Middle frontal gyrus (tissue), 1 donor: ENCODE measurements around the gene SLC43A3.
A peak's percentile ranks its signal among the peaks of the same experiment; 100 is the strongest.
"Not testable (repeated sequence)": the region's sequence is repeated elsewhere in the genome, so short reads cannot be mapped to it uniquely, and the experiment has no call there.

ENCODE experiments used
- DNase-seq: peaks from one replicate; pipeline ENCODE4 v3.0.0-alpha.2; 2015; ENCODE audit warnings: low spot score; ENCODE audit errors: extremely low spot score

Gene SLC43A3

DNA sequence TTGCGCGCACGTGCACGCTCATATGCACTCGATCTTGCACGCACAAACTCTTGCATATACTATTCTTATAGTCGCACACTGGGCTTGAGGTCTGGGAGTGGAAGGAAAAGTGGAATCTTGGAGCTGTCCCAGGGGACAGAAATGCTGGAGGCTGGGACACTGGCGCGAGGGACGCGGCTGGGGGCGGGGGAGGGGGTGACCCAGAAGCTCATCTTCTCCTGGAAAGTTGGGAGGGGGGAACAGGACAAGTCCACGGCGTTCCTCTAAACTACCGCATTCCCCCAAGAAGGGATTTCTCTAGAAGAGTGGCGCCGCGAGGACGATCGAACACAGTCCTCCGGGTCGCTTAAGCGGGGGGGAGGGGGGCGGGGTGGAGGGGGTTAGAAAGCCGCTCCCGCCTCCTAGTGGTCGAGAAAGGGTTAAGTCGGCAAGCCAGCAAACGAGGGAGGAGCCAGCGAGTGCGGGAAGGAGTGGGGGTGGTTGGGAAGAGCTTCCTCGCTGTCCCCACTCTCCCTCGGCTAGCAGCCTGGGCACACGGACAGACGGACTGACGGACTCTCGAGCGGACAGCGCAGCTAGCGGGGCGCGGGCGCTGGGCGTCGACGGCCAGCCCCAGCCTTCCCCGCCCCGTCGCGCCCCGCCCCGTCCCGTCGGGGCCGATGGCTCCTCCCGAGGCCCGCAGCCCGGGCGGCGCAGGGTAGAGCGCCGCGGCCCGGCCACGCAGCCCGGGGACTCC lies 33.3 kb upstream of the SLC43A3 start, which contains the start of gene RTN4RL2:
TSS of gene RTN4RL2 (plus strand) at position 507 of the 736 bp plus-strand sequence. CDS start 338 bp downstream, outside the sequence.
- DNase-seq, result no peak

DNA sequence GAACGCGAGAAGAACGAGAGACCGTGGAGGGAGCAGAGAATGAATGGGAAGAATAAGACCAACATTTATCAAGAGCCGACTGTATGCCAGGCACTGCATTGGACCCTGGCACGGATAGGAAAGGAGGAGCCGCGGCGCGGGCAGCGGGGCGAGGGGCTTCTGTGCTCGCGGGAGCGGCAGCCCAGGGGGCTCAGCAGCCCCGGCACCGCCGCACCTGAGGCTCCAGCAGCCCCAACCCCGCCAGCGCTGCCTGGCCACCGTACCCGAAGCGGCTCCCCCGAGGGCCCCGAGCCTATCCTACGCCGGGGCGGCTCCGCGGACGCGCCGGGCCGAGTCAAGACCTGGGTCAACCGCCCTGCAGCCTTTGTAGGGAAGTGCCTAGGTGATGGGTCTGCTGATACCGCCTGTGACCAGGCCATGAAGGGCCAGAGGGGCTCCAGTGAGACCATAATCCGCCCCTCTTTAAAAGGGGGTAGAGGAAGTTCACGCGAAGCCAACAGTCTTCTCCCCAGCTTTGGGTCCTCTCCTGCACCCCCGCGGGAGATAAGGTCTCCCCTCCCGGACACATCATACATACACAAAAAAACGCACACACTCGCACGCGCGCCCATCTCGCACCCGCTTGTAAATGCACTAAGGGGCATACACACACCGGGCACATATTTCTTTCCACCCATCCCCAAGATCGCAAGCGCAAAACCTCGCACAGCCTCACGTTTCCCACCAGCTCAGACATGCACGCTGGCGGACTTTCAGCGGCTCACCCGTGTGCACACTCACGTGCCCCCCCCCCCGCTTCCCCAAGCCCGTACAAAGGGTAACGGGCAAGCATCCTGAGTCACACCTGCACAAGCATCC lies 32.5 kb upstream of the SLC43A3 start:
- no peak for DNase-seq

DNA sequence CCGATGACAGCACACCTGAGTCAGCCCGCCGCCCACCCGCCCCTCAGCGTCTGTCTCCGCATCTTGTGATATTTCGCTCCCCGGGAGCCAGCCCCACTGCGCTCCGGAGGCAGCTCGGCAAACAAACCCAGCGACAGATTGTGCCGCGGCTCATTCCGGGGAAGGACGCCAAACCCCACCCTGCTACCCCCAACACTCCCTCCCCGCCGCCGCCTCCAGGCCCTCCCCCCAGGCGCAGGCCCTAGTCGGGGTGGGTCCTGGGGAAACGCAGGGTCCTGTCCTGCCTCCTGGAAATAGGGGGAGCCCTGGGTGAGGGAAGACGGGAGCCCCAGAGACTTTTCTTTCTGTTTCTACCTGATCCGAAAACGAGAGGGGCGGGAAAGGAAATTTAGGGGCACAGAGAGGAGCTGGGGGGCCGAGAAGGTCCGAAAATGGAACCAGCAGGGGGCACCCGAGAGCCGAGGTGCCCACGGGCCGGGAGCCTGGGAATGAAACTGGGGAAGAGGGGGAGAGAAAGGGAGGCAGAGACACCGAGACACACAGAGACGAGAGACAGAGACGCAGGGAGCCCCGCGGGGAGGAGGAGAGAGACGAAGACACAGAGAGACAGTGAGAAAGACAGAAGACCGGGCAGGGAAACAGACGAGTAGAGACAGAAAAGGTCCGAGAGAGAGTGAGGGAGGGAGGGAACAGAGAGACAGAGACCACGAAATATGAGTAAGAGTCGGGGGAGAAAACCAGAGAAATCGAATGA lies 31.7 kb upstream of the SLC43A3 start:
- no peak for DNase-seq

DNA sequence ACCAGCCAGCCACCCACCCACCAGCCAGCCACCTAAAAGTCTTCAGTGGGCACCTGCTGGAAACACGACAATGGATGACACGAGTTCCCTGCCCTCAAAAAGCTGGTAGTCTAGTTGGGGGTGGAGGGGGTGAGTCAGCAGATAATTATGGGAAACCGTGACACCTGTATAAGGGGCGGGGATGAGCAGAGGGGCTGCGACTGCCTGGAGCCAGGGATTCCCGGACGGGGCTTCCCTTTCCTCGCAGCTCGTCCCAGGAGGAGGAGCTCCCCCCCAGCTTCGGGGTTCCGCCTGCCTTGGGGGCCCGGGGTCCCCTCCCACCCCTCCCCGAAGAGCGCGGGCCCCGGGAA lies 31.1 kb upstream of the SLC43A3 start:
- DNase-seq, result no peak

DNA sequence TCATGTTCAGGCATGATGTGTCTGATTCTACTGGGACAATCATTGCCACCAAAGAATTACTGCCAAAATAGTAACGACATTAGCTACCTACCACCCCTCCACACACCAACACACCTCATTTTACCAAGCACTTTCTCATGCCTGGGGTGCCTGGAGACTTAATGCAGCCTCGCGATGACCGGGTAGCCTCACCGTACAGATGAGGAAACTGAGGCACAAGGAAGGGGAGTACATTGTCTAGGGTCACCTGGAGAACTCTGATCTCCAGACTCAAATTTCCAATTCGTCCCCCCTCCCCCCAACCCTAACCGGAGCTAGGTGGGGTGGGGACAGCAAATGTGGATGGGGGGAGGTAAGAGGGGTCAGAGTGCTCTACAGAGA lies 30.7 kb upstream of the SLC43A3 start:
- no peak for DNase-seq

DNA sequence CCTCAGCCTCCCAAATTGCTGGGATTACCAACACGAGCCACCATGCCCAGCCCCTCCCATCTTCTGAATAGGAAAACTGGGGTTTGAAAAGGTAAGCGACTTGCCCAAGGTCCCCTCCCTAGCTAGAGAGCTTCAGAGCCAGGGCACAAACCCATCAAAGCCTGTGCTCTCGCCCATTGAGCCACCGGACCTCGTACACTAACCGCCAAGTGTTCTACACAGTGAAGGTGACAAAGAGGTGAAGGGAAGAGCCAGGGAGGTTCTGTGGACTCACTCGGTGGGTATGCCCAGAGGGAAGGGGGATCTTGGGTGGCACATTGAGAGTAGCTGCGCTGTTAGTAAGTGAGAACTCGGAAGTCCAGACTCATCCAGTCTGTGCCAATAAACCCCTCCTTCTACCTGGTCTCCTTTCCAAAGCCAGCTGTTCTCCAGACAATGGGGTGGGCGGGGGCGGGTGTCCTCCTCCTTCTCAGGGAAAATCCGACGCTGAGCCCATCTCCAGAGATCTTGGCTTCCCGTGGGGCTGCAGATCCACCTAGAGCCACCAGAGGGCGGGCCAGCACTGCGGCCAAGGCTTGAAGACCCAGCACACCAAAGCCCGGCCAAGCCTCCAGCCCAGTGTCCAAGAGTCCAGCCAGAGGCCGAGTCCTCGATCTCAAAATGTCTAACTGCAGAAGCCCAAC lies 30.2 kb upstream of the SLC43A3 start:
- peak; percentile 88 for DNase-seq

DNA sequence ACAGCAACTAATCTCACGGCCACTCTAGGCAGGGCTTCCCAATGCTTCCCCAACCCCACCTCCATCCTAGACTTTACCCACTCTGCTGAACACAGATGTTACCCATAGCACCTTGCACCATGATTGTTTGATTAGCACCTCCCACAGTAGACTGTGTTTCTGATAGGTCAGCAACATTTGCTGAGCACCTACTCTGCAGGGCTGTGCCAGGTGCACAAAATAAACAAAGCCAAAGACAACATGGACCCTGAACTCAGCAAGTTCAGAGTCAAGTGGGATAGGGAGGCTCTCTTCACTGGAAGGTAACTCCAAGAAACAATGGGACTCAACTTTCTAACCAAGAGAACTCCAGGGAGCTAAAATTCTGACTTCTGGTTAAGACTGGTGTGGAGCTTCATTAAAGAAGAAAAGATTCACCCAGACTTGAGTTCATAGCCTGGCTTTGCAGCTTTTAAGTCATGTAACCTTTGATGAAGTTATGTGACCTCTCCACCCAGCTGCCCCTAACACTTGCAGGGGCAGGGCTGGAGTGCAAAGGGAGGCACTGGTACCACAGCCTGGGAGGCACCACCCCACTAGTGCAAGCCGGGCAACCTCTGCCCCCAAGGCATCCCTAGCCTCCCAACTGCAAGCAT lies 26.7 kb upstream of the SLC43A3 start:
- DNase-seq, result no peak

DNA sequence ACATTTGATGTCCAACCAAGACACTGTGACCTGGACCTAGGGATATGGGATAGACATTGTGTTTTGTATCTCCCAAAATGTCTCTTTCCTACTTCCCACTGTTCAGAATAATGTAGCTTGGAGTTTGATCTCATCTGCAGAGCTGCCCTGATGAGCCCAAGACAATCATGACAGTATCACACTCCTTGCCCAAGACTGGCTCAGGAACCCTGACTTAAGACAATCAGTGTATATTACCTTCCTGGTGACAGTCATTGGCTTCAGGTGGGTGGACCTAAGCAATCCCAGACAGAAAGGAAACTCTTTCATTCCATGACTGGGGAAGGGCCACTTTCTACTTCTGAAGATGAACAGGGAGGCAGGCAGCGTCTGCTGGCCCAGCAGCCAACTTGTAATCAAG lies 19.1 kb upstream of the SLC43A3 start:
- DNase-seq, result no peak

DNA sequence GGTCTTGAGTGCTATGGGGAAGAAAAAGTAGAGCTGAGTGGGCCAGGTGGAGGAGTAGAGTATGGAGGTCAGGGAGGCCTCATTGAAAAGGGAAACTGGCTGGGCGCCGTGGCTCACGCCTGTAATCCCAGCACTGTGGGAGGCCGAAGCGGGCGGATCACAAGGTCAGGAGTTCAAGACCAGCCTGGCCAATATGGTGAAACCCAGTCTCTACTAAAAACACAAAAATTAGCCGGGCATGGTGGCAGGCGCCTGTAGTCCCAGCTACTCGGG lies 18.1 kb upstream of the SLC43A3 start:
- DNase-seq, result not testable (repeated sequence)

DNA sequence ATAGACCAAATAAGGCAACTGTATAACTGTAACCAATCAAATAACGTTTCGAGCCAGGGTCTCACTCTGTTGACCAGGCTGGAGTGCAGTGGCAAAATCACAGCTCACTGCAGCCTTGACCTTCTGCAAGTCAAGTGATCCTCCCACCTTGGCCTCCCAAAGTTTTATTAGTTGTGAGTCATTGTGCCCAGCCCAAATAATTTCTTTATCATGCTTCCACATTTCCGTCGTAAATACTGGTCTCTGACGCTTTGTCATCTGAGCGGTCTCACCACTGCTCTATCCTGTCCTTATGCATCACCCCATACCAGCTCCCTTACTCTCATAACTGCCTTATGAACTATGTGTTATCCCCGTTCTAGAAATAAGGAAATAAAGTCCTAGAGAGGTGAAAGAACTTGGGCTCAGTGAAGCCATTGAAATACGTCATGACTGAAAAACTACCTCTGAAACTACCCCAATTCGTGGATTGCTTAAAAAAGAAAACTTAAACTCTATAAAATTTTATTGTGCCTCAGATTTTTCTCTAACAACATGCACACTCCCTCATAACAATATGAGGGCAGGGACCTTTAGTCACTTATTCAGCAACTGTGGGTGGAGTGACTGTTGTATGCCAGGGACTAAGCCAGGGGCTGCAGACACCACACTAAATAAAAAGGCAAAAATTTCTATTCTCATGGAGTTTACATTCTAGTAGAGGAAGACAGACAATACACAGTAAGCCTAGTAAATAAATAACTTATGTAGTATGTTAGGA lies 17.6 kb upstream of the SLC43A3 start:
- DNase-seq, result no peak

DNA sequence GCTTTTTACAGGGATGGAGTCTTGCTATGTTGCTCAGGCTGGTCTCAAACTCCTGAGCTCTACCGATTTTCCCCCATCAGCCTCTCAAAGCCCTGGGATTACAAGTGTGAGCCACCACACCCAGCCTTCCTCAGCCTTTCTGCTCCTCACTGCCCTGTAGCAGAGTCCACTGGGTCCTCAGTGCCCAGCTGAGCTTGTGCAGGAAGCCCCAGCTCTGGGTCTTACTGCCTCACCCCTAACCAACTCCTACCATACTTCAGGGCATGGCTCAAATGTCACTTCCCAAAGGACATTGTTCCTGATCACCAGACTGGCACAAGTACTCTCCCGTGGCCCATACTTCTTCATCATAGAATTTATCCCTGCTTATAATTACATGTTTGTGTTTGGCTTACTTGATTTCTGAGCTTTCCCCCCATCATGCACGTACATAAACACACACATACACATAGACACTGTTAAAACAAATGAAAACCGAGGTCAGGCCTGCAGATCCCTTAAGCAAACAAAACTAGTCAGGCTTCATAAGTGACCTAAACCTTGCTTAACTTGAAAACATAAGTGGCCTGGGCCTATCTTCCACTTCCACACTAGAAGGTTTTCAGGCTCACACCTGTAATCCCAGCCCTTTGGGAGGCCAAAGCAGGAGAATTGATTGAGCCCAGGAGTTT lies 14.0 kb upstream of the SLC43A3 start:
- no peak for DNase-seq

DNA sequence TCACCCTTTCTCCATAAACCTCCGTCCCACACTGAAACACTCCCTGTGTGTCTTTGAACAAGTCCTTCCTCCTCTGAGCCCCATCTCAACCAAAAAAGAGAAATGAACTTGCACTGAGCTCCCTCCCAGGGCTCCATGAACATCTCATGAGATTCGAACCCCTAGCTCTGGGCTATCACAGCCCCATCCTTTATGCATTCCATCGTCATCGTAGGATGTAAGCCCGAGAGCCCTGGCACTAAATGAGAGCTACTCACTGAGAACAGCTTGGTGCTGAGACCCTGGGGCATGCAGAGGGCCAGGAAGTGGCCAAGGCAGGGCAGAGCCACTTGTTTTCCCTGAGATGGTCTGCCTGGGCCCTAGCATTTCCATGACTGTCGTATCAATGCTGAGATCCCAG lies 12.9 kb upstream of the SLC43A3 start:
- no peak for DNase-seq

DNA sequence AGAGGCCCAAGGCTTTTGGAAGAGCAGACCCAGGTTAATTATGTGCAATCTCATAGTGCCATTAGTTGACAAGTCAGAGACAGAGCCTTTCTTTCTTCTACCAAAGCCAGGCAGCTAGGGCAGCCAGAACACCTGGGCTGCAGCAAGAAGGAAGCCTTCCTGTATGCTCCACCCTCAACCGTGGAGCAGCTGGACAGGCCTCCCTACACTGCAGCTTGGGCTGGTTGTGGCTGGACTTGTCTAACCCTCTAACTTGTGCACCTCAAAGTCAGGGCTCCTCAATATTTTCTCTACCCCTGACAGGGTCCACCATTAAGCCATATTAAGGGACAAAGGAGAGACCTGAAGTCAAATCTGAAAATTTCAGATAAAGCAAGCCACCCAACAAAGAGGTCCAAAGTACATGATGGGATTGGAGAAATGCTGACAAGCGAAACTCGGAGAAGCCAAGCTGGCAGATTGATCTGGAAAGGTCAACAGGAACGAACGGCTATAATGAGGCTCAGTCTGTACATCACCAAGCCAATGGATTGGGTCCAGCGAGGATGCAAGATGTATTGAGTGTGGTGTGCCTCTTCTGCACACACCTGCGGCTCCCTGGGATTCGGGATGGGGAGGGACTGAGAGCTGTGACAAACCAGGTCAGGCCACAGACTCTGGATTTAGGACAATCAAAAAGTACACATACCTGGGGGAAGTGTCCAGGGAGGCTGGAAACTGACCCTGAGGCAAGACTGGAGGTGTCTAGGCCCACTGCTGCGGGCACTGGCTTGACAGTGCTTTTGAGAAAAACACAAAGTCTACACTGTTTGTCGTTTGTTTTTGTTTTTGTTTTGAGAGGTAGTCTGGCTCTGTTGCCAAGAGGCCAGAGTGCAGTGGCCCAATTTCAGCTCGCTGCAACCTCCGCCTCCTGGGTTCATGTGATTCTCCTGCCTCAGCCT lies 11.7 kb upstream of the SLC43A3 start:
- no peak for DNase-seq

DNA sequence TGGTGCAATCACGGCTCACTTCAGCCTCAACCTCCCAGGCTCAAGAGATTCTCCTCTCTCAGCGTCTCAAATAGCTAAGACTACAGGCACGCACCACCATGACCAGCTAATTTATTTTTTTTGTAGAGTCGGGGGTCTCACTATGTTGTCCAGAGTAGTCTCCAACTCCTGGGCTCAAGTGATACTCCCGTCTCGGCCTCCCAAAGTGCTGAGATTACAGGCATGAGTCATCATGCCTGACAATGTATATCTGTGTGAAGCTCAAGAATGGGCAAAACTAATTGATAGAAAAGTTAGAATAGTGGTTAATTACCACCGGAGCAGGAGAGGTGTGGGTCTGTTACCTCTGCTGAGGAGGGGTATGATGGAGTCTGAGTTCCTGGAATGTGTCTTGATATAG lies 9.1 kb upstream of the SLC43A3 start:
- no peak for DNase-seq

DNA sequence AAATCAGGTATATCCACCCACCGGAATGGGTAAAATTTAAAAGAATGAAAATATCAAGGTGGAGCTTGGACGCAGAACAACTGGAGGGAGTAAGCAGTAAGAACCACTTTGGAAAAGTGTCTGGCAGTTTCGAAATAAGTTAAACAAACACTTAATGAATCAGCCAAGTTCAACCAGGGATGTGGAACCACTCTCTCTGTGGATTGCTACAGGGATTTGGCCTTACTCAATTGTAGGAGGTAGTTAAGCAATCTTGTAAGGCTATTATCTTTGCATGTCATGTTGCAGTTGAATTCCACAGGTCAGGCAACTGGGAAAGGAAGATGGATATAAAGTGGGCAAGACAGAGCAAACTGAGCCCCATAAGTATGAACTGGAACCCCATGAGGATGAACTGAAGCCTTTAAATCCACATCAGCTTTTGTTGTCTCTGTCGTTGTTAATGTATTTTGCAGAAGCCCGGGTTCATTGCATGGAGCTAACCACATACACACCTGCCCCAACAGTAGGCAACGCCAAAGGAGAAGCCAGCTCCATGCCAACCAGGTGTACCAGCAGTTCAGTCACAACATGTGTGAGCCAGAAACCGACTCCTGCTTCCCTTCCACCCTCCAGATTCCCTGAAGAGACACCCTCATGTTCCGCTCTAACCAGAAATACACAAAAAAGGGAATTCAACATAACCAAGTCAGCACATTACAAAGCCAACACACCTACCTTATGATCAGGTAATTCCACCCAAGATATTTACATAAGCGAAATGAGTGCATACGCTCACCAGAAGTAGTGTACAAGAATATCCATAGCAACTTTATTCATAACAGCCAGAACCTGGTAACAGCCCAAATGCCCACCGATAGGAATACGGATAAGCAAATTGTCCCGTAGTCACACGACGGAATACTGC lies 8.0 kb upstream of the SLC43A3 start:
- DNase-seq, result no peak

DNA sequence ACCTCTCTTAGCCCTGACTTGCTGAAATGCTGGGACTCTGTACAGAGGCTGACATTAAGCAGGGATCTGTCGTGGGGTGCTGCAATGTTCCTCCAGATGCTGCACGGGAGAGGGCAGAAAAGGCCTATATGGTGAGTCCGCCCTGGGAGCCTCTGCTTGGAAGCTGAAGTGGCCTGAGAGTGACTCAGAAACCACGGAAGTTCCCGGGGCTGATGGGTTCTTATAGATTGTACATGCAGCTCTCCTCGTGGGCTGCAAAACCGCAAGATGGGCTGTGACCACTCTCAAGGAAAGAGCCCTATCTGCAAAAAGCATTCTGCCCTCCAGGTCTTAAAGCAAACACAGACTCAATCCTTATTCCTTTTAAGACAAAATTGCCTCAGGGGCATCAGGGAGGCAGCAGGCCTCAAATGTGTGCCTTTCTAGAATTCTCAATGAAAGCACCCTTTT lies 5.8 kb upstream of the SLC43A3 start:
- DNase-seq, result no peak

DNA sequence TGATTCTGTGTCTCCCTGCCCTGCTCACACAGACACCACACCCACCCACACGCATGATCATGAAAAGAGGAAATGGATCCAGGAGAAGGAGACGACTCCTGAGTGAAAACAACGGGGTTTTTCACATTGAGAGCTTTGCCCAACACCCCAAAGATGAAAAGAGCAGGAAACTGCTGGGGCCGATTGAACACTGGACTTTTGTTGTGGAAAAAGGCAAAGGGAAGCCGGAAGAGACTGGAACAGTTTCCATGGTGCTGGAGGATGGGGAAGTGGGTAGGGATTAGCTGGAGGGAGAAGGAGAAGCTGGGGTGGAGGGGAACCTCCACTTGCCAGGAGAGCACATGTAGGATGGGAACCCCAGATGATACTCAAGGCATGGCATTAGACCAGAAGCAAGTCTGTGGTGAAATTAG lies 5.2 kb upstream of the SLC43A3 start:
- DNase-seq, result no peak

DNA sequence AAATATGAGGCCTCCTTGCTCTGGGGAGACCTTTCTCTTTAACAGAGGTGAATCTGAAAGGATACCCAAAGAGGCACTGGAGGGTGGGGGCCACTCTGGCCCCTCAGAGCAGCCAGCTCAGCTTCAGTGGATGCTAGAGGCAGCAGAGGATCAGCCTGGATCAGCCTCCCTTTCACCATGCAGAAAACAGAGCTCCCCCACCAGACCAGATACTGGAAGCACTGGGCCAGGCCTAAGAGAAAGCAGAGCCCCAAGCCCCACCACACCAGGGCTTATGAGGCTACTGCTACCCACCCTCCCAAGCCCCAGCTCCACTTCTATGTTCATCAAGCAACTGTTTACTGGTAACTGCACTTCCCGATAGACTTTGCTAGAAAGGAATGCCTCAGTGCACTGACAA lies 4.0 kb upstream of the SLC43A3 start:
- no peak for DNase-seq
